Gastrocnemius medialis (tissue), 4 donors: ENCODE results near the gene NADSYN1. TPM values are rescaled to one million over a fixed set of nuclear protein-coding genes. Genes with fewer than 3 reads are reported as not detected.
"Not testable (repeated sequence)": the region's sequence is repeated elsewhere in the genome, so short reads cannot be mapped to it uniquely, and the experiment has no call there.

Experiments
- ATAC-seq, 2 donors: fragments of 150-250 bp; one replicate each; pipeline ENCODE4 v1.9.1; 2016
- DNase-seq, 2 donors: peaks; one replicate each; pipeline ENCODE4 v3.0.0-alpha.2; 2019
- H3K27ac ChIP-seq, 4 donors: fragments of 200-600 bp; sonication (generic); 1 replicate in 1 of 4; 2 replicates in 3 of 4; pipeline ENCODE4 v1.5.1; 2016 to 2018; ENCODE audit warnings: mild to moderate bottlenecking in 2 of 4, moderate library complexity in 1 of 4
- H3K27me3 ChIP-seq, 3 donors: fragments of 200-600 bp; sonication (generic) in 2 of 3; 1 replicate in 1 of 3; 2 replicates in 2 of 3; pipeline versions ENCODE4 v1.5.1 to v1.6.0; 2016 to 2019; ENCODE audit warnings: mild to moderate bottlenecking in 1 of 3, moderate library complexity in 1 of 3
- H3K36me3 ChIP-seq, 2 donors: fragments of 200-600 bp; sonication (generic) in 1 of 2; one replicate each; pipeline ENCODE4 v1.5.1; 2017 to 2018
- H3K4me1 ChIP-seq, 2 donors: fragments of 200-600 bp; sonication (generic) in 1 of 2; one replicate each; pipeline ENCODE4 v1.5.1; 2016 to 2017; ENCODE audit warnings: mild to moderate bottlenecking in 2 of 2
- H3K4me3 ChIP-seq, 4 donors: fragments of 200-600 bp; sonication (generic) in 3 of 4; 1 replicate in 1 of 4; 2 replicates in 3 of 4; pipeline ENCODE4 v1.5.1; 2016 to 2019; ENCODE audit warnings: mild to moderate bottlenecking in 2 of 4
- H3K9me3 ChIP-seq, 3 donors: fragments of 200-600 bp; sonication (generic) in 2 of 3; 1 replicate in 1 of 3; 2 replicates in 2 of 3; pipeline ENCODE4 v1.5.1; 2016 to 2019
- POLR2A ChIP-seq, 2 donors: fragments of 450-650 bp; IDR thresholded peaks; one replicate each; pipeline ENCODE4 v1.6.1; 2017; ENCODE audit warnings: antibody characterized with exemption in 2 of 2, mild to moderate bottlenecking in 2 of 2, moderate library complexity in 2 of 2
- in situ Hi-C, 4 donors: fragments of 200-750 bp; cut with MboI; loops; one replicate each; pipeline versions ENCODE4 v1.15.0 to v1.8.0; 2017; ENCODE audit warnings: low sequenced_read_pairs in 4 of 4
- intact Hi-C: fragments of 100-400 bp; cut with DNase I; formaldehyde crosslinking; loops from one replicate; pipeline ENCODE4 v1.15.1; 2023; ENCODE audit warnings: low total_unique reads
- total RNA-seq, 4 donors: library from RNA; depleted of rRNA; stranded (reverse); fragments of >200 nt; gene quantifications; one replicate each; pipeline versions ENCODE4 v1.1.0 to v1.2.3, GENCODE V29; 2016
- TF ChIP-seq, protein P1 (sequence below), 5 experiments: fragments of 450-650 bp in 3 of 5; fragments of 200-600 bp in 2 of 5; sonication (generic) in 2 of 5; IDR thresholded peaks in 4 of 5; conservative IDR thresholded peaks in 1 of 5; 1 replicate in 4 of 5; 2 replicates in 1 of 5; pipeline ENCODE4 v1.5.1; 2016 to 2019; ENCODE audit warnings: antibody characterized with exemption in 5 of 5, mild to moderate bottlenecking in 3 of 5, moderate library complexity in 3 of 5

The NADSYN1 gene
- total RNA-seq, 4 donors from 2014 or later: 10.5 to 27.1 (median 16.0) TPM

DNA sequence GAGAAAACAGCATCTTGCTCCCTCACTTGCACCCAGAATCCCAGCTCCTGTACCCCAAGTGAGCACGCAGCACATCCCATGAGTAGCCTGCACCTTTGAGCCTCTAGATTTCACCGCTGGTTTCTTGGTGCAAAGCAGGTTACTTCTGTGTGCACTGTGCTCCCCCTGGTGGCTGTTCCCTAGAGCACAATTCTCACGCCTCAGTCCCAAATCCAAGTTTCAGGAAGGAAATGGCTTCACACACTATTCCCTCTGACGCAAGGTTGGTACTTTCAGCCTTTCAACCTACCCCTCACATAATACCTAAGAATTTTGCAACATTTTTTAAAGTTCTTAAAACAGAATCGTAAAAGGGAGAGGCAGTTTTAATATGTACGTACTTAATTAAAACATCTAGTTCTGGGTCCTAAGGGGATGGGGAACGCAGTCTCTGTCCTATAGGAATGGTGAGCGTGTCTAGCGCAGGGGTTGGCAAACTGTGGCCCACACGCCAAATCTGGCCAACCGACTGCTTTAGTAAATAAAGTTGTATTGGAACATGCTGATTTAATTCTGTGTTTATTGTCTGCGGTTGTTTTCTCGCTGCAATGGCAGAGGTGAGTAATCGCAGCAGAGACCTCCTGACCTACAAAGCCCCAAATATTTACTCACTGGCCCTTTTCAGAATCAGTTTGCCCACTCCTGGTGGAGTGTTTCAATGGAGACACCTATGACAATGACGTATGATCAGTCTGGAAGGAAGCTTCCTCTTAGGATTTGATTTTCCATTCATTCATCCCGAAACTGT lies 32.4 kb upstream of the NADSYN1 start:
- Histone ChIP-seq H3K27ac (no peak overlapping the region), H3K4me3 (no peak overlapping the region), H3K4me1 (no peaks in the 10 kb centered on the region), H3K9me3 (no peaks in the 10 kb centered on the region), H3K36me3 (no peaks in the 10 kb centered on the region), H3K27me3 (no peaks in the 10 kb centered on the region)
- intact Hi-C loops: loop anchor here (10.0 kb wide), 1 partner anchor 56 kb away; no protein-coding TSS in a partner anchor
- no peak for TF ChIP-seq POLR2A (IDR thresholded peaks at IDR 0.05)
- TF ChIP-seq, protein P1, sequence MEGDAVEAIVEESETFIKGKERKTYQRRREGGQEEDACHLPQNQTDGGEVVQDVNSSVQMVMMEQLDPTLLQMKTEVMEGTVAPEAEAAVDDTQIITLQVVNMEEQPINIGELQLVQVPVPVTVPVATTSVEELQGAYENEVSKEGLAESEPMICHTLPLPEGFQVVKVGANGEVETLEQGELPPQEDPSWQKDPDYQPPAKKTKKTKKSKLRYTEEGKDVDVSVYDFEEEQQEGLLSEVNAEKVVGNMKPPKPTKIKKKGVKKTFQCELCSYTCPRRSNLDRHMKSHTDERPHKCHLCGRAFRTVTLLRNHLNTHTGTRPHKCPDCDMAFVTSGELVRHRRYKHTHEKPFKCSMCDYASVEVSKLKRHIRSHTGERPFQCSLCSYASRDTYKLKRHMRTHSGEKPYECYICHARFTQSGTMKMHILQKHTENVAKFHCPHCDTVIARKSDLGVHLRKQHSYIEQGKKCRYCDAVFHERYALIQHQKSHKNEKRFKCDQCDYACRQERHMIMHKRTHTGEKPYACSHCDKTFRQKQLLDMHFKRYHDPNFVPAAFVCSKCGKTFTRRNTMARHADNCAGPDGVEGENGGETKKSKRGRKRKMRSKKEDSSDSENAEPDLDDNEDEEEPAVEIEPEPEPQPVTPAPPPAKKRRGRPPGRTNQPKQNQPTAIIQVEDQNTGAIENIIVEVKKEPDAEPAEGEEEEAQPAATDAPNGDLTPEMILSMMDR (IDR thresholded peaks at IDR 0.05 in 4 of 5, conservative IDR thresholded peaks at IDR 0.05 in 1 of 5): peak in 3 of 5 experiments; percentile 35 to 45 (median 39)
- ATAC-seq (no peak), DNase-seq (no peak)
- in situ Hi-C loops: no loop called here

DNA sequence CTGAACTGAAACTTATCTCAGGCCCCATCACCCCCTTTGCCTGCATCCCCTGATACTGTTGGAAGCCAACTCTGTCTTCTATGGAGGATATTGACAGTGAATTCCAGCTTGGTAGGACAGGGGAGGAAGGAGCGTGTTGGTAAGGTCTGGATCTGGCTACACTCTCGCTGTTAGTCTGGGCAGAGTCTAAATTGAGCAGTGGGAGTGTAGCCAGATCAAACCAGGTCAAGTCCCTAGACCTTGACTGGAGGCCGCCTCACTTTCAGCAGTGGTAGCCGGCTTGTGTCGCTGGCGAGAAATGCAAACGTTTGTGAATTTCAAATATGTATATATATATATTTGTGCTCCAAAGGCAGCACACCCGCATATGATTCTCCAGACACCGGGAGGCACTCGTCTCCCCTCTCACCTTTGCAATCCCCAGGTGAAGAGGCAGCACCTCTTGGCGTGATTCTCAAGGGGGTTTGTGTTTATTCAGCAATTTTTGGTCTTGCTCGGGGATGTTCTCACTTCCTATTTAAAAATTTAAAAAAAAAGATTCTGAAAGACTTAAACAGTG lies 31.5 kb upstream of the NADSYN1 start:
- H3K36me3 ChIP-seq: no peaks in the 10 kb centered on the region
- no peak for TF ChIP-seq POLR2A (IDR thresholded peaks at IDR 0.05)
- TF ChIP-seq, protein P1 (IDR thresholded peaks at IDR 0.05 in 4 of 5, conservative IDR thresholded peaks at IDR 0.05 in 1 of 5): no peak
- H3K27me3 ChIP-seq: no peaks in the 10 kb centered on the region
- ATAC-seq: no peak
- DNase-seq: no peak
- no peaks in the 10 kb centered on the region for H3K9me3 ChIP-seq
- H3K27ac ChIP-seq: no peak overlapping the region
- no peaks in the 10 kb centered on the region for H3K4me1 ChIP-seq
- in situ Hi-C loops: no loop called here
- intact Hi-C loops: loop anchor here (10.0 kb wide), 1 partner anchor 57 kb away; no protein-coding TSS in a partner anchor
- no peak overlapping the region for H3K4me3 ChIP-seq

DNA sequence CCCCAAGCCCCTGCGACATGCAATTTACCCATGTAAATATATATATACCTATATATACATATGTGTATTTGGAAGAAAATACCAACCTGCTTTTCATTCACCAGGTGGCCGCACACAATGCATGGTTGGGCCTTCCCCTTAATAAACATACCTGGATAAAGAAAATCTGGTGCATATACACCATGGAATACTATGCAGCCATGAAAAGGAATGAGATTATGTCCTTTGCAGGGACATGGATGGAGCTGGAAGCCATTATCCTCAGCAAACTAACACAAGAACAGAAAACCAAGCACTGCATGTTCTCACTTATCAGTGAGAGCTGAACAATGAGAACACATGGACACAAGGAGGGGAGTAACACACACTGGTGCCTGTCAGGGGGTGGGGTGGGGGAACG lies 30.7 kb upstream of the NADSYN1 start:
- H3K4me3 ChIP-seq, H3K9me3 ChIP-seq, H3K27me3 ChIP-seq, ATAC-seq, H3K27ac ChIP-seq, DNase-seq, in situ Hi-C loops, H3K36me3 ChIP-seq, H3K4me1 ChIP-seq: not testable (repeated sequence)
- intact Hi-C loops: loop anchor here (10.0 kb wide), 1 partner anchor 58 kb away; no protein-coding TSS in a partner anchor

DNA sequence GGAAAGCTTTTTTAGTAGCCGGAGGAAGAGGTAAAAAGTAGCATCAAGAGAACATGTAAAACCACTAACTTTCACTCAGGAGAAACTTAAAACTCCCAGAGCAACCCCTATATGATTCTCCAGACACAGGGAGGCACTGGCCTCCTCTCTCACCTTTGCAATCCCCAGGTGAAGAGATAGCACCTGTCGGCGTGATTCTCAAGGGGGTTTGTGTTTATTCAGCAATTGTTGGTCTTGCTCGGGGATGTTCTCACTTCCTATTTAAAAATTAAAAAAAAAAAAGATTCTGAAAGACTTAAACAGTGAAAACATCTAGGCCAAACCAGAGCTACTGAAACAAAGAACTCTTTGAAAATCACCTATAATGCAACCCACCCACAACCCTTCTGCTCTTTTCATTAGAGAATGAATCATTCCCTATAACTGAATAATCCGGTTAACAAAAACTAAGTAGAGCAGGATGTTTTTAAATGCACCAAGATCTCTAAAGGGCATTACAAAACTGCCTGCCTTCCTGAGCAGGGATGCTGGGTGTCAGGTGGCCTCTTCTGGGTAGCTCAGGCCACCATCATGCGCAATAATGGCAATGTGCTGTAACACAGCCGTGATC lies 29.7 kb upstream of the NADSYN1 start:
- ATAC-seq (no peak), DNase-seq (no peak)
- in situ Hi-C loops (no loop called here), intact Hi-C loops (loop anchor here (10.0 kb wide), 1 partner anchor 58 kb away; no protein-coding TSS in a partner anchor)
- H3K36me3 ChIP-seq: no peaks in the 10 kb centered on the region
- H3K9me3 ChIP-seq: no peaks in the 10 kb centered on the region
- H3K27me3 ChIP-seq: no peaks in the 10 kb centered on the region
- no peaks in the 10 kb centered on the region for H3K4me1 ChIP-seq
- no peak overlapping the region for H3K4me3 ChIP-seq
- H3K27ac ChIP-seq: no peak overlapping the region
- TF ChIP-seq, protein P1 (IDR thresholded peaks at IDR 0.05 in 4 of 5, conservative IDR thresholded peaks at IDR 0.05 in 1 of 5): no peak
- TF ChIP-seq POLR2A (IDR thresholded peaks at IDR 0.05): no peak

DNA sequence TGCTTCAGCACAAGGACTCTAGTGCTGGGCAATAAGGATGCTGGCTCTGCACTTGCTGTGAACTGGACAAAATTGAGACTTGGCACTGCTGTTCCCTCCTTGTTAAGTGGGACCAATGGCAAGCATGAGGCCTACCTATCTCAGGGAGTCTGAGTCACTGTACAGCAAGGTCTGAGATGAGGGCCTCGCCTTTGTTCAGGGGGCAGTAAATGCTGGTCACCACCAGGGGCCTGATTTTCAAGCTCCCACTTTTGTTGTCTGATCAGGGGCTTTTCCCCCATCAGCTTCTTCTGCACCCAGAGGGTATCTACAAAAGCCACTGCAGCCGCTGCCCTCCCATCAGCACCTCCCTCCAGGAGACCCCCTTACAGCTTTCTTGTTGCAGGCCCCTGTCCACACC lies 27.6 kb upstream of the NADSYN1 start:
- ATAC-seq: no peak
- DNase-seq: no peak

More for the DNA sequence above, 27.6 kb upstream of the NADSYN1 start:
- intact Hi-C loops (loop anchor here (10.0 kb wide), 1 partner anchor 61 kb away; no protein-coding TSS in a partner anchor), in situ Hi-C loops (no loop called here)
- TF ChIP-seq POLR2A (IDR thresholded peaks at IDR 0.05): no peak
- TF ChIP-seq, protein P1 (IDR thresholded peaks at IDR 0.05 in 4 of 5, conservative IDR thresholded peaks at IDR 0.05 in 1 of 5): no peak
- Histone ChIP-seq H3K9me3 (no peaks in the 10 kb centered on the region), H3K27ac (no peak overlapping the region), H3K27me3 (no peaks in the 10 kb centered on the region), H3K4me1 (no peaks in the 10 kb centered on the region), H3K4me3 (no peak overlapping the region), H3K36me3 (no peaks in the 10 kb centered on the region)
